GM12878 (cell line): Measurements from ENCODE around the gene VGLL4. TPM values are rescaled to one million over a fixed set of nuclear protein-coding genes. Genes with fewer than 3 reads are reported as not detected.

Experiments used
- ATAC-seq: fragments of 200-7000 bp; cut with Tn5 transposase; 3 replicates; pipeline ENCODE4 v1.9.1; 2020; ENCODE audit warnings: mild to moderate bottlenecking, moderate library complexity
- BruUV-seq: library from RNA; stranded (reverse); fragments of 400-500 nt; replicated peaks from 2 replicates; lab custom pipeline; 2021; lab: Mats Ljungman, UMichigan
- CTCF ChIA-PET: fragments of 300-600 bp; sonication (Branson Sonifier 250); formaldehyde crosslinking; extraction: SDS; loops from one replicate; lab custom pipeline; 2021; ENCODE audit warnings: inconsistent platforms; lab: Yijun Ruan, JAX
- POLR2A ChIA-PET: fragments of 350-600 bp; formaldehyde crosslinking; extraction: SDS; loops from one replicate; lab custom pipeline; 2021; ENCODE audit warnings: inconsistent platforms; lab: Charles Lee
- RAD21 ChIA-PET: fragments of 300-600 bp; sonication (Branson Sonifier 250); formaldehyde crosslinking; loops from one replicate; lab custom pipeline; 2023; ENCODE audit warnings: antibody characterized with exemption; ENCODE audit not compliant: unreplicated experiment; lab: Charles Lee
- SMC1A ChIA-PET: fragments of 300-600 bp; sonication (Branson Sonifier 250); formaldehyde crosslinking; loops from one replicate; lab custom pipeline; 2023; ENCODE audit not compliant: unreplicated experiment, uncharacterized antibody; lab: Charles Lee
- DNase-seq: peaks from one replicate; pipeline ENCODE4 v3.0.0-alpha.2; 2011; ENCODE audit warnings: low read depth, low spot score
- FAIRE-seq: peaks from 3 replicates; lab custom pipeline; 2011; peaks lifted over from hg19 to GRCh38; lab: Jason Lieb, UNC
- H2AFZ ChIP-seq: 2 replicates; pipeline ENCODE4 v1.6.0; 2011; ENCODE audit warnings: low read depth, low read length, control low read depth; ENCODE audit not compliant: control insufficient read depth
- H3K27ac ChIP-seq: 2 replicates; pipeline ENCODE4 v1.5.1; 2011; ENCODE audit warnings: control low read depth; ENCODE audit not compliant: control insufficient read depth, insufficient read depth
- H3K27me3 ChIP-seq, 2 experiments: replicated peaks in 1 of 2; 2 replicates each; pipeline versions ENCODE4 v1.6.0 to v1.6.1; 2011; ENCODE audit warnings: low read length in 1 of 2; ENCODE audit not compliant: control insufficient read depth in 2 of 2, insufficient read depth in 2 of 2
- H3K36me3 ChIP-seq, 2 experiments: 2 replicates each; pipeline ENCODE4 v1.5.1; 2011; ENCODE audit warnings: low read length in 1 of 2; ENCODE audit not compliant: control insufficient read depth in 2 of 2, insufficient read depth in 2 of 2
- H3K4me1 ChIP-seq: 2 replicates; pipeline ENCODE4 v1.6.1; 2011; ENCODE audit warnings: mild to moderate bottlenecking, low read length, moderate library complexity, mixed read lengths; ENCODE audit not compliant: control insufficient read depth, insufficient read depth
- H3K4me2 ChIP-seq: 2 replicates; pipeline ENCODE4 v1.6.0; 2011; ENCODE audit warnings: control low read depth; ENCODE audit not compliant: control insufficient read depth, insufficient read depth
- H3K4me3 ChIP-seq: fragments of 200-600 bp; sonication (generic); 2 replicates; pipeline ENCODE4 v1.5.1; 2016
- H3K79me2 ChIP-seq: 2 replicates; pipeline ENCODE4 v1.6.0; 2011; ENCODE audit warnings: low read length; ENCODE audit not compliant: control insufficient read depth, insufficient read depth
- H3K9ac ChIP-seq: 2 replicates; pipeline ENCODE4 v1.8.0; 2011; ENCODE audit warnings: low read length, control low read depth, mixed read lengths; ENCODE audit not compliant: control insufficient read depth, insufficient read depth
- H3K9me3 ChIP-seq: replicated peaks from 3 replicates; pipeline ENCODE4 v1.5.1; 2011; ENCODE audit warnings: mild to moderate bottlenecking, low read length; ENCODE audit not compliant: control insufficient read depth, insufficient read depth
- H4K20me1 ChIP-seq: 2 replicates; pipeline ENCODE4 v1.6.0; 2011; ENCODE audit not compliant: control insufficient read depth, insufficient read depth
- ASH2L ChIP-seq: fragments of 300-600, 200-600 bp; sonication (generic); IDR thresholded peaks from 2 replicates; pipeline ENCODE4 v1.6.1; 2017; ENCODE audit warnings: low read depth, mild to moderate bottlenecking, borderline replicate concordance
- BMI1 ChIP-seq: fragments of 450-650 bp; IDR thresholded peaks from 2 replicates; pipeline ENCODE4 v1.6.1; 2016; ENCODE audit warnings: mild to moderate bottlenecking, moderate library complexity, borderline replicate concordance
- ETV6 ChIP-seq, 2 experiments: fragments of 450-650 bp in 1 of 2; IDR thresholded peaks in 1 of 2; conservative IDR thresholded peaks in 1 of 2; 2 replicates each; pipeline ENCODE4 v1.6.1; 2014; ENCODE audit warnings: antibody characterized with exemption in 1 of 2, borderline replicate concordance in 1 of 2, low read depth in 1 of 2, mild to moderate bottlenecking in 1 of 2, moderate library complexity in 1 of 2
- FOS ChIP-seq: IDR thresholded peaks from 3 replicates; pipeline ENCODE4 v1.6.1; 2011; ENCODE audit warnings: borderline replicate concordance; ENCODE audit not compliant: insufficient read length; ENCODE audit errors: extremely low read depth
- HCFC1 ChIP-seq: fragments of 150-350 bp; IDR thresholded peaks from 2 replicates; pipeline ENCODE4 v1.6.1; 2014; ENCODE audit warnings: low read length
- HDAC2 ChIP-seq: fragments of 200-600 bp; sonication (generic); IDR thresholded peaks from 2 replicates; pipeline ENCODE4 v1.6.1; 2017
- IKZF1 ChIP-seq: fragments of 450-650 bp; conservative IDR thresholded peaks from 2 replicates; pipeline ENCODE4 v1.6.1; 2017; ENCODE audit warnings: antibody characterized with exemption, mild to moderate bottlenecking
- MYC ChIP-seq: IDR thresholded peaks from 2 replicates; pipeline ENCODE4 v1.6.1; 2011; ENCODE audit warnings: mild to moderate bottlenecking, low read length, moderate library complexity, inconsistent platforms; ENCODE audit not compliant: insufficient read depth, insufficient replicate concordance, insufficient read length, severe bottlenecking
- POLR2A ChIP-seq: IDR thresholded peaks from 2 replicates; pipeline ENCODE4 v1.6.1; 2011; ENCODE audit warnings: low read depth, mild to moderate bottlenecking, low read length
- REST ChIP-seq: IDR thresholded peaks from 2 replicates; pipeline ENCODE4 v1.6.1; 2012; ENCODE audit warnings: mild to moderate bottlenecking, low read depth, low read length
- SUZ12 ChIP-seq: fragments of 200-600 bp; sonication (generic); IDR thresholded peaks from one replicate; pipeline ENCODE4 v1.6.1; 2018; ENCODE audit warnings: antibody characterized with exemption, mild to moderate bottlenecking; ENCODE audit not compliant: unreplicated experiment
- ZBTB4 ChIP-seq: fragments of 450-650 bp; formaldehyde crosslinking; IDR thresholded peaks from 2 replicates; pipeline ENCODE4 v1.4.0; 2022; ENCODE audit warnings: mild to moderate bottlenecking, moderate library complexity
- WGBS: methylation state at CpG from one replicate; pipeline ENCODE4 v1.1.6; 2016; ENCODE audit warnings: low lambda C conversion rate; ENCODE audit not compliant: insufficient replicate concordance, insufficient coverage; ENCODE audit errors: missing lambda C conversion rate; 5-methylcytosine and 5-hydroxymethylcytosine counted together
- in situ Hi-C: fragments of 300-500 bp; cut with MboI; formaldehyde crosslinking; loops from 9 replicates; pipeline ENCODE4 v1.14.3; 2018; ENCODE audit warnings: mixed read lengths
- intact Hi-C: fragments of 100-400 bp; cut with micrococcal nuclease; formaldehyde crosslinking; loops from one replicate; pipeline ENCODE4 v1.14.2; 2022; ENCODE audit not compliant: unreplicated experiment
- polyA plus RNA-seq, 11 experiments: library from polyadenylated mRNA; depleted of rRNA in 4 of 11; unstranded in 6 of 11; stranded (reverse) in 5 of 11; fragments of >200 nt; fragmentation: Nextera tagmentation in 4 of 11; fragmentation: Illumina TruSeq in 1 of 11; extraction: Ambion mirVana in 4 of 11; extraction: Trizol in 1 of 11; gene quantifications; 1 replicate in 1 of 11; 2 replicates in 10 of 11; pipeline versions ENCODE4 v1.2.1 to v1.2.3, GENCODE V29; 2011 to 2016; ENCODE audit warnings: inconsistent platforms in 2 of 11, missing spikeins in 2 of 11, low read depth in 1 of 11
- total RNA-seq, 4 experiments: library from RNA; depleted of rRNA in 3 of 4; stranded (reverse); fragments of >200 nt in 3 of 4; fragmentation: Illumina TruSeq in 1 of 4; extraction: Trizol in 1 of 4; gene quantifications; 2 replicates each; pipeline versions ENCODE4 v1.2.1 to v1.2.3, GENCODE V29; 2013 to 2021

VGLL4 gene
- total and polyA plus RNA-seq, 10 of the 15 experiments (the other 5 are each of a cell fraction or from before 2014, with no cell fraction given), result 0.44 to 38.1 (median 16.1) TPM

- H4K20me1 ChIP-seq, result no peaks in the 10 kb centered on the region
- no peaks in the 10 kb centered on the region for H3K27me3 ChIP-seq
- FAIRE-seq, result no peak
Observed at GRCh38 chr3:11534011-11534792, 109.5 kb downstream of the VGLL4 start.

More at GRCh38 chr3:11534011-11534792, 109.5 kb downstream of the VGLL4 start:
- CTCF ChIA-PET, result interaction anchor here (0.6 to 1.1 kb wide), 2 partner anchors 91 to 117 kb away, joined by 3 read pairs; no protein-coding TSS in a partner anchor
- ATAC-seq (no peak), DNase-seq (no peak)
- H3K4me1 ChIP-seq, result no peaks in the 10 kb centered on the region
- H3K4me2 ChIP-seq, result no peak overlapping the region
- H3K9ac ChIP-seq, result no peak overlapping the region
- no peak overlapping the region for H2AFZ ChIP-seq
- TF ChIP-seq ETV6 (conservative IDR thresholded peaks at IDR 0.05 in 1 of 2, IDR thresholded peaks at IDR 0.05 in 1 of 2; ENCODE audit: borderline replicate concordance in 1 of 2, low read depth in 1 of 2) (no peak), SUZ12 (no peak), POLR2A (no peak), ZBTB4 (CRISPR knock-in tag) (no peak), REST (no peak), FOS (no peak), IKZF1 (no peak), HDAC2 (no peak), ASH2L (no peak), HCFC1 (no peak), MYC (no peak), BMI1 (no peak)
- BruUV-seq, result no TSS peak
- 89% methylated on average over 21 of the region's 21 CpGs for WGBS
- intact Hi-C loops (no loop called here), in situ Hi-C loops (no loop called here)
- H3K4me3 ChIP-seq, result no peak overlapping the region
- no peaks in the 10 kb centered on the region for H3K79me2 ChIP-seq
- H3K27ac ChIP-seq, result no peak overlapping the region
- RAD21 ChIA-PET, result no interaction called here
- no peaks in the 10 kb centered on the region for H3K36me3 ChIP-seq
- POLR2A ChIA-PET, result no interaction called here
- SMC1A ChIA-PET, result no interaction called here
- H3K9me3 ChIP-seq, result no peaks in the 10 kb centered on the region
